K562 (cell line): Measurements from ENCODE around the gene HNRNPDL. TPM values are rescaled to one million over a fixed set of nuclear protein-coding genes. Genes with fewer than 3 reads are reported as not detected.

ENCODE experiments used
- ARID4B ChIP-seq: sonication (generic); formaldehyde crosslinking; IDR thresholded peaks from 2 replicates; pipeline ENCODE4 v1.8.0; 2022; ENCODE audit warnings: mild to moderate bottlenecking, missing genetic modification reagents
- BACH1 ChIP-seq: fragments of 200-800 bp; sonication (Bioruptor generic); IDR thresholded peaks from 2 replicates; pipeline ENCODE4 v1.6.1; 2016; ENCODE audit warnings: missing genetic modification characterization, missing compliant biosample characterization
- DEAF1 ChIP-seq: fragments of 450-650 bp; formaldehyde crosslinking; IDR thresholded peaks from 2 replicates; pipeline ENCODE4 v1.4.0; 2020; ENCODE audit warnings: mild to moderate bottlenecking, moderate library complexity
- ELF1 ChIP-seq: fragments of 200-800 bp; sonication (Bioruptor generic); IDR thresholded peaks from 2 replicates; pipeline ENCODE4 v1.6.1; 2016; ENCODE audit warnings: missing genetic modification characterization, missing compliant biosample characterization
- HDAC6 ChIP-seq: IDR thresholded peaks from 2 replicates; pipeline ENCODE4 v1.6.1; 2012; ENCODE audit warnings: low read depth, mild to moderate bottlenecking, control low read depth, inconsistent platforms, low read length, moderate library complexity
- HNRNPLL ChIP-seq: fragments of 200-400 bp; formaldehyde crosslinking; IDR thresholded peaks from 2 replicates; pipeline ENCODE4 v1.6.1; 2017; ENCODE audit warnings: low read length, low read depth, mild to moderate bottlenecking; ENCODE audit not compliant: poor library complexity, severe bottlenecking
- KAT7 ChIP-seq: sonication (generic); formaldehyde crosslinking; IDR thresholded peaks from 2 replicates; pipeline ENCODE4 v1.8.0; 2022; ENCODE audit warnings: missing genetic modification reagents, mild to moderate bottlenecking, borderline replicate concordance
- NFYB ChIP-seq: IDR thresholded peaks from 2 replicates; pipeline ENCODE4 v1.6.1; 2011; ENCODE audit warnings: mild to moderate bottlenecking, moderate library complexity; ENCODE audit not compliant: insufficient read length; ENCODE audit errors: extremely low read depth
- PHF8 ChIP-seq: fragments of 200-600 bp; sonication (generic); IDR thresholded peaks from 2 replicates; pipeline ENCODE4 v1.6.1; 2012; ENCODE audit warnings: mixed run types, mild to moderate bottlenecking, inconsistent platforms, low read length, moderate library complexity, borderline replicate concordance
- PYGO2 ChIP-seq: fragments of 450-650 bp; IDR thresholded peaks from 2 replicates; pipeline ENCODE4 v1.6.1; 2016; ENCODE audit warnings: mild to moderate bottlenecking, missing genetic modification characterization, moderate library complexity, missing compliant biosample characterization
- TAF15 ChIP-seq: fragments of 200-400 bp; formaldehyde crosslinking; IDR thresholded peaks from 2 replicates; pipeline ENCODE4 v1.6.1; 2017; ENCODE audit warnings: mild to moderate bottlenecking, low read depth, low read length, moderate library complexity
- TEAD1 ChIP-seq, 2 experiments: fragments of 450-650 bp in 1 of 2; sonication (generic) in 1 of 2; formaldehyde crosslinking; IDR thresholded peaks; 2 replicates each; pipeline versions ENCODE4 v1.4.0 to v1.8.0; 2020 to 2022; ENCODE audit warnings: mild to moderate bottlenecking in 2 of 2, missing genetic modification reagents in 1 of 2
- THRAP3 ChIP-seq: fragments of 450-650 bp; IDR thresholded peaks from 2 replicates; pipeline ENCODE4 v1.6.1; 2016; ENCODE audit warnings: mild to moderate bottlenecking, inconsistent platforms, borderline replicate concordance
- ZBTB5 ChIP-seq: fragments of 450-650 bp; IDR thresholded peaks from 2 replicates; pipeline ENCODE4 v1.6.1; 2017; ENCODE audit warnings: antibody characterized with exemption
- ZNF174 ChIP-seq: fragments of 250-450 bp; sonication (Bioruptor Pico); IDR thresholded peaks from 2 replicates; pipeline ENCODE4 v1.4.0; 2020; ENCODE audit warnings: mild to moderate bottlenecking
- ZNF232 ChIP-seq: sonication (generic); formaldehyde crosslinking; IDR thresholded peaks from 2 replicates; pipeline ENCODE4 v1.8.0; 2022; ENCODE audit warnings: mild to moderate bottlenecking, missing genetic modification reagents
- ZNF253 ChIP-seq: fragments of 250-450 bp; sonication (Bioruptor Pico); conservative IDR thresholded peaks from 2 replicates; pipeline ENCODE4 v1.6.1; 2021; ENCODE audit warnings: mild to moderate bottlenecking
- ZNF76 ChIP-seq: fragments of 250-450 bp; sonication (Bioruptor Pico); IDR thresholded peaks from 2 replicates; pipeline ENCODE4 v1.4.0; 2020; ENCODE audit warnings: mild to moderate bottlenecking, moderate library complexity, borderline replicate concordance
- polyA plus RNA-seq, 8 experiments: library from polyadenylated mRNA; depleted of rRNA in 4 of 8; stranded (reverse) in 5 of 8; unstranded in 3 of 8; fragments of >200 nt; fragmentation: Nextera tagmentation in 2 of 8; fragmentation: Illumina TruSeq in 1 of 8; extraction: Ambion mirVana in 2 of 8; extraction: Trizol in 1 of 8; gene quantifications; 2 replicates each; pipeline versions ENCODE4 v1.2.1 to v1.2.3, GENCODE V29; 2011 to 2014; ENCODE audit warnings: inconsistent platforms in 1 of 8, missing spikeins in 1 of 8
- total RNA-seq, 7 experiments: library from RNA; depleted of rRNA in 6 of 7; stranded (reverse); fragments of >200 nt in 6 of 7; fragmentation: Illumina TruSeq in 2 of 7; extraction: Trizol in 2 of 7; gene quantifications; 2 replicates each; pipeline versions ENCODE4 v1.2.1 to v1.2.3, GENCODE V29; 2011 to 2021; ENCODE audit warnings: low replicate concordance in 1 of 7

HNRNPDL gene
- total and polyA plus RNA-seq, 9 of the 15 experiments (the other 6 are each of a cell fraction or from before 2014, with no cell fraction given), result 243 to 652 (median 351) TPM

GRCh38 chr4:82428969-82429727 is 1.1 kb downstream of the HNRNPDL start (continued):
- no peak for TF ChIP-seq DEAF1 (CRISPR knock-in tag)
- TF ChIP-seq HNRNPLL, result peak; percentile 47
- TF ChIP-seq ZNF232 (CRISPR knock-in tag), result no peak
- no peak for TF ChIP-seq ZBTB5
- no peak for TF ChIP-seq ZNF76
- no peak for TF ChIP-seq ELF1 (tag)
- peak; percentile 38 for TF ChIP-seq NFYB
- TF ChIP-seq THRAP3, result no peak; the same call in 1 of the 2 replicates
- peak; percentile 70 for TF ChIP-seq PHF8
- TF ChIP-seq KAT7 (CRISPR knock-in tag), result peak; percentile 92
- no peak for TF ChIP-seq TAF15
- TF ChIP-seq HDAC6, result no peak
- TF ChIP-seq TEAD1 (CRISPR knock-in tag; IDR thresholded peaks at IDR 0.05), result 0 out of 4 replicates have a peak, but pooled peaks of 1 of the 2 experiments have one; percentile 11
- no peak for TF ChIP-seq PYGO2 (tag)
- peak; percentile 38; the same call in 1 of the 2 replicates for TF ChIP-seq ARID4B (CRISPR knock-in tag)
- no peak for TF ChIP-seq BACH1 (tag)
- TF ChIP-seq ZNF174 (CRISPR knock-in tag), result no peak
- no peak; the same call in 1 of the 2 replicates for TF ChIP-seq ZNF253 (CRISPR knock-in tag)
